H9 (cell line): ENCODE measurements around the gene SCTR. TPM values are rescaled to one million over a fixed set of nuclear protein-coding genes. Genes with fewer than 3 reads are reported as not detected.

Source experiments
- DNase-seq: peaks from one replicate; pipeline ENCODE4 v3.0.0-alpha.2; 2017
- H2AFZ ChIP-seq: one replicate; pipeline ENCODE4 v1.6.1; 2013; ENCODE audit warnings: mild to moderate bottlenecking, low read length, control low read depth, moderate library complexity
- H2AK5ac ChIP-seq: 2 replicates; pipeline ENCODE4 v1.6.1; 2013; ENCODE audit warnings: low read length, control low read depth, mixed read lengths; ENCODE audit not compliant: insufficient read length
- H2BK120ac ChIP-seq: one replicate; pipeline ENCODE4 v1.6.1; 2013; ENCODE audit warnings: low read depth, mild to moderate bottlenecking, low read length, control low read depth, inconsistent platforms; ENCODE audit not compliant: poor library complexity, severe bottlenecking
- H2BK12ac ChIP-seq: 2 replicates; pipeline ENCODE4 v1.6.1; 2013; ENCODE audit warnings: low read length, control low read depth, mixed read lengths, low read depth; ENCODE audit not compliant: insufficient read length
- H2BK15ac ChIP-seq: 2 replicates; pipeline ENCODE4 v1.6.1; 2013; ENCODE audit warnings: low read depth, low read length, control low read depth
- H2BK20ac ChIP-seq: one replicate; pipeline ENCODE4 v1.6.1; 2013; ENCODE audit warnings: low read depth, mild to moderate bottlenecking, low read length, control low read depth, inconsistent platforms; ENCODE audit not compliant: poor library complexity, severe bottlenecking
- H2BK5ac ChIP-seq: 2 replicates; pipeline ENCODE4 v1.6.1; 2013; ENCODE audit warnings: low read length, control low read depth, mixed read lengths; ENCODE audit not compliant: insufficient read length
- H3K14ac ChIP-seq: 2 replicates; pipeline ENCODE4 v1.6.1; 2013; ENCODE audit warnings: low read length, control low read depth; ENCODE audit not compliant: insufficient read depth
- H3K18ac ChIP-seq: 2 replicates; pipeline ENCODE4 v1.6.1; 2013; ENCODE audit warnings: low read depth, mild to moderate bottlenecking, mixed read lengths, low read length, control low read depth; ENCODE audit not compliant: insufficient read length
- H3K23ac ChIP-seq: 2 replicates; pipeline ENCODE4 v1.6.1; 2013; ENCODE audit warnings: low read length, control low read depth, mixed read lengths, low read depth; ENCODE audit not compliant: insufficient read length
- H3K23me2 ChIP-seq: 2 replicates; pipeline ENCODE4 v1.6.1; 2013; ENCODE audit warnings: low read depth, mild to moderate bottlenecking, mixed read lengths, low read length, control low read depth; ENCODE audit not compliant: insufficient read length, poor library complexity, severe bottlenecking
- H3K27ac ChIP-seq: 2 replicates; pipeline ENCODE4 v1.5.1; 2013; ENCODE audit warnings: low read length, control low read depth, mixed read lengths, low read depth; ENCODE audit not compliant: insufficient read length
- H3K27me3 ChIP-seq: 2 replicates; pipeline ENCODE4 v1.6.1; 2013; ENCODE audit warnings: low read length, control low read depth, inconsistent platforms; ENCODE audit not compliant: insufficient read depth
- H3K4ac ChIP-seq: 2 replicates; pipeline ENCODE4 v1.6.1; 2013; ENCODE audit warnings: low read depth, mild to moderate bottlenecking, control low read depth, inconsistent platforms, low read length, moderate library complexity
- H3K4me1 ChIP-seq: 2 replicates; pipeline ENCODE4 v1.6.1; 2013; ENCODE audit warnings: low read length, control low read depth, inconsistent platforms; ENCODE audit not compliant: insufficient read depth
- H3K4me2 ChIP-seq: 2 replicates; pipeline ENCODE4 v1.6.1; 2013; ENCODE audit warnings: low read length, control low read depth, mixed read lengths; ENCODE audit not compliant: insufficient read length, insufficient read depth
- H3K56ac ChIP-seq: 2 replicates; pipeline ENCODE4 v1.6.1; 2013; ENCODE audit warnings: low read depth, mild to moderate bottlenecking, mixed read lengths, low read length, control low read depth; ENCODE audit not compliant: insufficient read length
- H3K79me1 ChIP-seq: 2 replicates; pipeline ENCODE4 v1.6.1; 2013; ENCODE audit warnings: low read depth, mild to moderate bottlenecking, moderate library complexity, low read length, control low read depth, inconsistent platforms; ENCODE audit not compliant: insufficient read depth, poor library complexity, severe bottlenecking
- H3K79me2 ChIP-seq: 2 replicates; pipeline ENCODE4 v1.6.1; 2013; ENCODE audit warnings: low read length, control low read depth, inconsistent platforms; ENCODE audit not compliant: insufficient read depth
- H3K9ac ChIP-seq: 2 replicates; pipeline ENCODE4 v1.6.1; 2013; ENCODE audit warnings: low read length, control low read depth, mixed read lengths; ENCODE audit not compliant: insufficient read length; ENCODE audit errors: extremely low read depth
- H3K9me3 ChIP-seq: one replicate; pipeline ENCODE4 v1.6.1; 2013; ENCODE audit warnings: low read depth, low read length, inconsistent platforms; ENCODE audit not compliant: control insufficient read depth
- H3T11ph ChIP-seq: one replicate; pipeline ENCODE4 v1.6.1; 2013; ENCODE audit warnings: mild to moderate bottlenecking, low read length, control low read depth, inconsistent platforms
- H4K20me1 ChIP-seq: one replicate; pipeline ENCODE4 v1.6.1; 2013; ENCODE audit not compliant: control insufficient read depth, insufficient read length, insufficient read depth
- H4K5ac ChIP-seq: 2 replicates; pipeline ENCODE4 v1.6.1; 2013; ENCODE audit warnings: low read depth, mild to moderate bottlenecking, mixed read lengths, low read length, control low read depth; ENCODE audit not compliant: insufficient read length
- H4K8ac ChIP-seq: replicated peaks from 2 replicates; pipeline ENCODE4 v1.6.1; 2013; ENCODE audit warnings: low read length, control low read depth, mixed read lengths, low read depth; ENCODE audit not compliant: insufficient read length
- H4K91ac ChIP-seq: 2 replicates; pipeline ENCODE4 v1.6.1; 2013; ENCODE audit warnings: low read depth, mild to moderate bottlenecking, moderate library complexity, mixed read lengths, low read length, control low read depth; ENCODE audit not compliant: insufficient read length
- H3K27ac Mint-ChIP-seq, 3 experiments: 2 replicates in 2 of 3; 3 replicates in 1 of 3; pipeline ENCODE4 v1.8.0; 2020 to 2021; ENCODE audit warnings: mixed read lengths in 3 of 3, mild to moderate bottlenecking in 1 of 3, moderate library complexity in 1 of 3
- H3K27me3 Mint-ChIP-seq: 2 replicates; pipeline ENCODE4 v1.8.0; 2021; ENCODE audit warnings: low read depth, mild to moderate bottlenecking, moderate library complexity, mixed read lengths
- H3K36me3 Mint-ChIP-seq, 3 experiments: 2 replicates in 2 of 3; 3 replicates in 1 of 3; pipeline ENCODE4 v1.8.0; 2020 to 2021; ENCODE audit warnings: low read depth in 3 of 3, mixed read lengths in 3 of 3; ENCODE audit not compliant: insufficient read depth in 1 of 3
- H3K4me1 Mint-ChIP-seq, 2 experiments: 2 replicates each; pipeline ENCODE4 v1.8.0; 2020; ENCODE audit warnings: mixed read lengths in 2 of 2
- H3K4me3 Mint-ChIP-seq, 2 experiments: 2 replicates in 1 of 2; 3 replicates in 1 of 2; pipeline ENCODE4 v1.8.0; 2020 to 2021; ENCODE audit warnings: mild to moderate bottlenecking in 2 of 2, mixed read lengths in 2 of 2, moderate library complexity in 1 of 2
- H3K9me3 Mint-ChIP-seq, 2 experiments: 2 replicates in 1 of 2; 3 replicates in 1 of 2; pipeline ENCODE4 v1.8.0; 2020; ENCODE audit warnings: mild to moderate bottlenecking in 2 of 2, mixed read lengths in 2 of 2, moderate library complexity in 1 of 2
- CTCF ChIP-seq: fragments of 200-600 bp; sonication (generic); conservative IDR thresholded peaks from 3 replicates; pipeline ENCODE4 v1.8.0; 2021; ENCODE audit warnings: antibody characterized with exemption, mild to moderate bottlenecking
- WGBS: extraction: QIAGEN DNeasy Blood & Tissue Kit; methylation state at CpG from one replicate; pipeline ENCODE4 v1.1.7; 2013; ENCODE audit warnings: missing lambda C conversion rate, low lambda C conversion rate, mixed read lengths; ENCODE audit not compliant: insufficient read length; ENCODE audit errors: extremely low coverage; 5-methylcytosine and 5-hydroxymethylcytosine counted together
- total RNA-seq: library from RNA; stranded (reverse); gene quantifications from 2 replicates; pipeline ENCODE4 v1.2.1, GENCODE V29; 2021

Gene SCTR
- total RNA-seq, 1 experiment from 2014 or later: not detected

- no peaks in the 10 kb centered on the region for H3K27me3 ChIP-seq
- H2AFZ ChIP-seq: no peak overlapping the region
These were observed 15.5 kb downstream of the SCTR start for GRCh38 chr2:119508756-119509155.

More at GRCh38 chr2:119508756-119509155, 15.5 kb downstream of the SCTR start:
- Mint-ChIP-seq H3K4me1 (no peaks in the 10 kb centered on the region), H3K9me3 (no peaks in the 10 kb centered on the region), H3K36me3 (no peaks in the 10 kb centered on the region), H3K27me3 (peaks cover 12% of the 10 kb centered on the region), H3K4me3 (no peak overlapping the region), H3K27ac (no peak overlapping the region; a peak in 1 of 7 replicates)
- H3K9me3 ChIP-seq: no peaks in the 10 kb centered on the region
- no peak overlapping the region for H2BK120ac ChIP-seq
- H4K20me1 ChIP-seq: no peaks in the 10 kb centered on the region
- H3K27ac ChIP-seq: no peak overlapping the region
- no peak overlapping the region for H3K56ac ChIP-seq
- no peak overlapping the region for H2BK15ac ChIP-seq
- H4K91ac ChIP-seq: no peak overlapping the region
- no peak overlapping the region for H2BK20ac ChIP-seq
- H2BK12ac ChIP-seq: no peak overlapping the region
- no peak for TF ChIP-seq CTCF
- no peak overlapping the region for H3K14ac ChIP-seq
- no peak overlapping the region for H3K4ac ChIP-seq
- no peak overlapping the region for H3K4me2 ChIP-seq
- no peak for DNase-seq
- H3K4me1 ChIP-seq: no peaks in the 10 kb centered on the region
- no peak overlapping the region for H2BK5ac ChIP-seq
- H3K79me2 ChIP-seq: no peaks in the 10 kb centered on the region
- H4K5ac ChIP-seq: no peak overlapping the region
- no peaks in the 10 kb centered on the region for H3K79me1 ChIP-seq
- no peak overlapping the region for H3T11ph ChIP-seq
- no peak overlapping the region for H4K8ac ChIP-seq
- H3K18ac ChIP-seq: no peak overlapping the region
- H2AK5ac ChIP-seq: no peak overlapping the region
- H3K23me2 ChIP-seq: no peaks in the 10 kb centered on the region
- H3K23ac ChIP-seq: no peak overlapping the region
- H3K9ac ChIP-seq: no peak overlapping the region
- no CpG with 5 or more reads among the region's 6 CpGs for WGBS
